ENCODE measurements around the gene AHSA1. TPM values are rescaled to one million over a fixed set of nuclear protein-coding genes. Genes with fewer than 3 reads are reported as not detected.
"Not testable (repeated sequence)": the region's sequence is repeated elsewhere in the genome, so short reads cannot be mapped to it uniquely, and the experiment has no call there.

AHSA1 gene
- polyA plus RNA-seq (2013, experiment 1 of 4): 109 TPM
- 96.1 TPM for polyA plus RNA-seq (2013, experiment 2 of 4)
- polyA plus RNA-seq (2013, experiment 3 of 4): 89.6 TPM
- 92.3 TPM for polyA plus RNA-seq (2013, experiment 4 of 4)

- peak within 1 kb of the TSS; percentile 79 for H3K27ac ChIP-seq (ENCODE audit: insufficient read depth, low read depth, low read length, poor library complexity, severe bottlenecking)
- H3K9me3 ChIP-seq (ENCODE audit: control insufficient read depth, low read length): no peaks in the 10 kb centered on the region
- peak within 1 kb of the TSS; percentile 98 for H3K4me3 ChIP-seq (ENCODE audit: insufficient read depth, low read depth, low read length)
- peaks cover 12% of the 10 kb centered on the region for H3K4me1 ChIP-seq (ENCODE audit: control insufficient read depth, insufficient read depth, low read length)
- H3K36me3 ChIP-seq (ENCODE audit: control insufficient read depth, insufficient read depth, low read length): peaks cover 26% of the 10 kb centered on the region
- H3K27me3 ChIP-seq (ENCODE audit: control insufficient read depth, insufficient read depth, low read length, poor library complexity, severe bottlenecking): no peaks in the 10 kb centered on the region
- 0% methylated on average over 50 of the region's 50 CpGs for WGBS, 2 experiments
Measured at GRCh38 chr14:77457522-77458248, at the start of gene AHSA1, which contains the start of gene VIPAS39. TSS of gene AHSA1 (plus strand) at chr14:77458093. CDS start at chr14:77458190, 97 bp downstream. TSS of gene VIPAS39 (minus strand) at chr14:77457601. CDS start at chr14:77454102, 3,499 bp downstream.

GRCh38 chr14:77409131-77409533 is 48.8 kb upstream of the AHSA1 start:
- Histone ChIP-seq H3K4me1 (ENCODE audit: control insufficient read depth, insufficient read depth, low read length) (no peaks in the 10 kb centered on the region), H3K9me3 (ENCODE audit: control insufficient read depth, low read length) (no peaks in the 10 kb centered on the region), H3K4me3 (ENCODE audit: insufficient read depth, low read depth, low read length) (no peak overlapping the region), H3K27ac (ENCODE audit: insufficient read depth, low read depth, low read length, poor library complexity, severe bottlenecking) (no peak overlapping the region), H3K27me3 (ENCODE audit: control insufficient read depth, insufficient read depth, low read length, poor library complexity, severe bottlenecking) (no peaks in the 10 kb centered on the region), H3K36me3 (ENCODE audit: control insufficient read depth, insufficient read depth, low read length) (no peaks in the 10 kb centered on the region)
- whole genome bisulfite sequencing, 2 experiments: 37 to 38% methylated on average over 3 of the region's 3 CpGs

- H3K27ac ChIP-seq (ENCODE audit: insufficient read depth, low read depth, low read length, poor library complexity, severe bottlenecking); H3K4me1 ChIP-seq (ENCODE audit: control insufficient read depth, insufficient read depth, low read length); H3K9me3 ChIP-seq (ENCODE audit: control insufficient read depth, low read length); H3K36me3 ChIP-seq (ENCODE audit: control insufficient read depth, insufficient read depth, low read length); H3K4me3 ChIP-seq (ENCODE audit: insufficient read depth, low read depth, low read length); H3K27me3 ChIP-seq (ENCODE audit: control insufficient read depth, insufficient read depth, low read length, poor library complexity, severe bottlenecking): not testable (repeated sequence)
- 92 to 93% methylated on average over 10 of the region's 10 CpGs for WGBS, 2 experiments
Measured at GRCh38 chr14:77415403-77416030, 42.4 kb upstream of the AHSA1 start.

- not testable (repeated sequence) for H3K36me3 ChIP-seq (ENCODE audit: control insufficient read depth, insufficient read depth, low read length); H3K4me1 ChIP-seq (ENCODE audit: control insufficient read depth, insufficient read depth, low read length); H3K27ac ChIP-seq (ENCODE audit: insufficient read depth, low read depth, low read length, poor library complexity, severe bottlenecking); H3K9me3 ChIP-seq (ENCODE audit: control insufficient read depth, low read length); H3K4me3 ChIP-seq (ENCODE audit: insufficient read depth, low read depth, low read length); H3K27me3 ChIP-seq (ENCODE audit: control insufficient read depth, insufficient read depth, low read length, poor library complexity, severe bottlenecking)
- WGBS, 2 experiments: 86 to 90% methylated on average over 1 to 2 of the region's 3 CpGs
Measured at GRCh38 chr14:77416098-77416497, 41.8 kb upstream of the AHSA1 start.

- Histone ChIP-seq H3K4me3 (ENCODE audit: insufficient read depth, low read depth, low read length) (no peak overlapping the region), H3K4me1 (ENCODE audit: control insufficient read depth, insufficient read depth, low read length) (no peaks in the 10 kb centered on the region), H3K27me3 (ENCODE audit: control insufficient read depth, insufficient read depth, low read length, poor library complexity, severe bottlenecking) (no peaks in the 10 kb centered on the region), H3K27ac (ENCODE audit: insufficient read depth, low read depth, low read length, poor library complexity, severe bottlenecking) (no peak overlapping the region), H3K9me3 (ENCODE audit: control insufficient read depth, low read length) (no peaks in the 10 kb centered on the region), H3K36me3 (ENCODE audit: control insufficient read depth, insufficient read depth, low read length) (no peaks in the 10 kb centered on the region)
- WGBS, 2 experiments: 91 to 96% methylated on average over 6 to 8 of the region's 8 CpGs
Measured at GRCh38 chr14:77416836-77417235, 41.1 kb upstream of the AHSA1 start.

GRCh38 chr14:77421201-77421600 is 36.7 kb upstream of the AHSA1 start:
- Histone ChIP-seq H3K27me3 (ENCODE audit: control insufficient read depth, insufficient read depth, low read length, poor library complexity, severe bottlenecking) (no peaks in the 10 kb centered on the region), H3K27ac (ENCODE audit: insufficient read depth, low read depth, low read length, poor library complexity, severe bottlenecking) (no peak overlapping the region), H3K4me1 (ENCODE audit: control insufficient read depth, insufficient read depth, low read length) (no peaks in the 10 kb centered on the region), H3K4me3 (ENCODE audit: insufficient read depth, low read depth, low read length) (no peak overlapping the region), H3K9me3 (ENCODE audit: control insufficient read depth, low read length) (no peaks in the 10 kb centered on the region), H3K36me3 (ENCODE audit: control insufficient read depth, insufficient read depth, low read length) (peaks cover 16% of the 10 kb centered on the region)
- 100% methylated on average over 2 of the region's 2 CpGs; no CpG with 5 or more reads in 1 of the 2 experiments for WGBS, 2 experiments

- WGBS, 2 experiments: 94 to 96% methylated on average over 1 of the region's 1 CpG
- Histone ChIP-seq H3K27ac (ENCODE audit: insufficient read depth, low read depth, low read length, poor library complexity, severe bottlenecking) (no peak within 1 kb of the TSS), H3K4me3 (ENCODE audit: insufficient read depth, low read depth, low read length) (no peak within 1 kb of the TSS), H3K36me3 (ENCODE audit: control insufficient read depth, insufficient read depth, low read length) (peaks cover 34% of the 10 kb centered on the region), H3K9me3 (ENCODE audit: control insufficient read depth, low read length) (no peaks in the 10 kb centered on the region), H3K27me3 (ENCODE audit: control insufficient read depth, insufficient read depth, low read length, poor library complexity, severe bottlenecking) (no peaks in the 10 kb centered on the region), H3K4me1 (ENCODE audit: control insufficient read depth, insufficient read depth, low read length) (no peaks in the 10 kb centered on the region)
Measured at GRCh38 chr14:77423423-77423822, 34.5 kb upstream of the AHSA1 start, which contains the start of gene NOXRED1. TSS of gene NOXRED1 (minus strand) at chr14:77423523. CDS start at chr14:77422889, 634 bp downstream.

GRCh38 chr14:77424862-77425261 is 33.0 kb upstream of the AHSA1 start:
- no peaks in the 10 kb centered on the region for H3K27me3 ChIP-seq (ENCODE audit: control insufficient read depth, insufficient read depth, low read length, poor library complexity, severe bottlenecking)
- H3K9me3 ChIP-seq (ENCODE audit: control insufficient read depth, low read length): no peaks in the 10 kb centered on the region
- no peaks in the 10 kb centered on the region for H3K4me1 ChIP-seq (ENCODE audit: control insufficient read depth, insufficient read depth, low read length)
- no peak overlapping the region for H3K4me3 ChIP-seq (ENCODE audit: insufficient read depth, low read depth, low read length)
- 82 to 89% methylated on average over 3 of the region's 3 CpGs for WGBS, 2 experiments
- H3K27ac ChIP-seq (ENCODE audit: insufficient read depth, low read depth, low read length, poor library complexity, severe bottlenecking): no peak overlapping the region
- H3K36me3 ChIP-seq (ENCODE audit: control insufficient read depth, insufficient read depth, low read length): peaks cover 42% of the 10 kb centered on the region

- 93 to 98% methylated on average over 3 of the region's 3 CpGs for WGBS, 2 experiments
Measured at GRCh38 chr14:77426396-77426795, 31.5 kb upstream of the AHSA1 start.

GRCh38 chr14:77436042-77436441 is 21.9 kb upstream of the AHSA1 start:
- Histone ChIP-seq H3K4me3 (ENCODE audit: insufficient read depth, low read depth, low read length) (no peak overlapping the region), H3K36me3 (ENCODE audit: control insufficient read depth, insufficient read depth, low read length) (peaks cover 14% of the 10 kb centered on the region), H3K9me3 (ENCODE audit: control insufficient read depth, low read length) (no peaks in the 10 kb centered on the region), H3K4me1 (ENCODE audit: control insufficient read depth, insufficient read depth, low read length) (no peaks in the 10 kb centered on the region), H3K27me3 (ENCODE audit: control insufficient read depth, insufficient read depth, low read length, poor library complexity, severe bottlenecking) (no peaks in the 10 kb centered on the region), H3K27ac (ENCODE audit: insufficient read depth, low read depth, low read length, poor library complexity, severe bottlenecking) (no peak overlapping the region)
- 94 to 96% methylated on average over 3 of the region's 3 CpGs for WGBS, 2 experiments

More at GRCh38 chr14:77426396-77426795, 31.5 kb upstream of the AHSA1 start:
- H3K36me3 ChIP-seq (ENCODE audit: control insufficient read depth, insufficient read depth, low read length): peaks cover 42% of the 10 kb centered on the region
- H3K27me3 ChIP-seq (ENCODE audit: control insufficient read depth, insufficient read depth, low read length, poor library complexity, severe bottlenecking): no peaks in the 10 kb centered on the region
- H3K4me3 ChIP-seq (ENCODE audit: insufficient read depth, low read depth, low read length): no peak overlapping the region
- H3K27ac ChIP-seq (ENCODE audit: insufficient read depth, low read depth, low read length, poor library complexity, severe bottlenecking): no peak overlapping the region
- H3K4me1 ChIP-seq (ENCODE audit: control insufficient read depth, insufficient read depth, low read length): no peaks in the 10 kb centered on the region
- no peaks in the 10 kb centered on the region for H3K9me3 ChIP-seq (ENCODE audit: control insufficient read depth, low read length)
